ENCODE data around the gene UHRF1.

- no peak for TF ChIP-seq CTCF (IDR thresholded peaks at IDR 0.05)
- no peak for TF ChIP-seq POLR2A (IDR thresholded peaks at IDR 0.05)
Observed at GRCh38 chr19:4871711-4872110, 37.6 kb upstream of the UHRF1 start.
